Superior temporal gyrus (tissue), 1 donor: ENCODE results near the gene RPS6KA6.
A peak's percentile ranks its signal among the peaks of the same experiment; 100 is the strongest.
"Not testable (repeated sequence)": the region's sequence is repeated elsewhere in the genome, so short reads cannot be mapped to it uniquely, and the experiment has no call there.

Experiments used
- DNase-seq: peaks from one replicate; pipeline ENCODE4 v3.0.0-alpha.2; 2016; ENCODE audit errors: extremely low spot score

Gene RPS6KA6

GRCh38 chrX:84162401-84162800 is 25.6 kb downstream of the RPS6KA6 start:
- DNase-seq = no peak

- DNase-seq = no peak
These were observed 26.4 kb downstream of the RPS6KA6 start for GRCh38 chrX:84161641-84162040.

GRCh38 chrX:84160736-84161135 is 27.3 kb downstream of the RPS6KA6 start:
- DNase-seq = no peak

- DNase-seq = no peak
These were observed 31.2 kb downstream of the RPS6KA6 start for GRCh38 chrX:84156821-84157220.

GRCh38 chrX:84155938-84156337 is 32.1 kb downstream of the RPS6KA6 start:
- no peak for DNase-seq

GRCh38 chrX:84153538-84153937 is 34.5 kb downstream of the RPS6KA6 start:
- DNase-seq = peak; percentile 12

GRCh38 chrX:84144991-84145390 is 43.0 kb downstream of the RPS6KA6 start:
- DNase-seq = no peak

- DNase-seq = no peak
These were observed 43.7 kb downstream of the RPS6KA6 start for GRCh38 chrX:84144281-84144680.

- no peak for DNase-seq
These were observed 55.0 kb downstream of the RPS6KA6 start for GRCh38 chrX:84133023-84133422.

GRCh38 chrX:84123585-84123984 is 64.4 kb downstream of the RPS6KA6 start:
- no peak for DNase-seq

GRCh38 chrX:84118769-84119168 is 69.2 kb downstream of the RPS6KA6 start:
- DNase-seq = no peak

GRCh38 chrX:84118315-84118714 is 69.7 kb downstream of the RPS6KA6 start:
- no peak for DNase-seq

- no peak for DNase-seq
These were observed 79.4 kb downstream of the RPS6KA6 start for GRCh38 chrX:84108584-84108983.

- no peak for DNase-seq
These were observed 88.9 kb downstream of the RPS6KA6 start for GRCh38 chrX:84099120-84099519.

- not testable (repeated sequence) for DNase-seq
These were observed 108.4 kb downstream of the RPS6KA6 start for GRCh38 chrX:84079479-84080197.

GRCh38 chrX:84078991-84079390 is 109.0 kb downstream of the RPS6KA6 start:
- DNase-seq = no peak

- no peak for DNase-seq
These were observed 123.2 kb downstream of the RPS6KA6 start for GRCh38 chrX:84064814-84065213.

- no peak for DNase-seq
These were observed 123.8 kb downstream of the RPS6KA6 start for GRCh38 chrX:84064164-84064563.

GRCh38 chrX:84047339-84047738 is 140.7 kb downstream of the RPS6KA6 start:
- no peak for DNase-seq

- peak; percentile 7 for DNase-seq
These were observed 141.5 kb downstream of the RPS6KA6 start for GRCh38 chrX:84046403-84046984.

GRCh38 chrX:84044051-84044450 is 143.9 kb downstream of the RPS6KA6 start:
- DNase-seq = no peak
